HG03175 (cell line): ENCODE data around the gene OXCT1.
"Not testable (repeated sequence)": the region's sequence is repeated elsewhere in the genome, so short reads cannot be mapped to it uniquely, and the experiment has no call there.

Experiments used
- ATAC-seq: cut with Tn5 transposase; IDR thresholded peaks from one replicate; pipeline ENCODE4 v1.9.1; 2021; ENCODE audit warnings: mild to moderate bottlenecking, moderate library complexity; ENCODE audit not compliant: unreplicated experiment

OXCT1 gene

GRCh38 chr5:41875121-41875520, 4.9 kb upstream of the OXCT1 start:
- ATAC-seq, result no peak

DNA sequence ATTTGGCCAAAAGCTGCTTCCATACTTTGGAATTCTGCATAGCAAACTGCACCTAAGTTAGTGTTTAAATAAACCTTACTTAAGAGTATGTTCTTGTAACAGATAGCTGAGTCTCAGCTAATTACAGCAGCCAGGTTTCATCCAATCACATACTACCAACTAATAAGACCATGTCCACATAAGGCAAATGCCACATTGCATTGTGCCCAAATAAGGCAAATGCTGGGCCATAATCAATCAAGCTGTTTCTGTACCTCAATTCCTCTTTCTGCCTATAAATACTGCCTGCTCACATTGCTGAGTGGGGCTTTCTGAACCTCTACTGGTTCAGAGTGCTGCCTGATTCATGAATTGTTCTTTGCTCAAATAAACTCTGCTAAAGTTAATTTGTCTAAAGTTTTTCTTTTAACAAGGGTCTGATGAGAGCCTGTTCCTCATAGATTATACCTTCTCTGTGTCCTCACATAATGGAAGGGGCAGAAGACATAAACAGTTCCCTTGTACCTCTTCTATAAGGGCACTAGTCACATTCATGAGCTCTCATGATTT, 4.4 kb upstream of the OXCT1 start:
- no peak for ATAC-seq

DNA sequence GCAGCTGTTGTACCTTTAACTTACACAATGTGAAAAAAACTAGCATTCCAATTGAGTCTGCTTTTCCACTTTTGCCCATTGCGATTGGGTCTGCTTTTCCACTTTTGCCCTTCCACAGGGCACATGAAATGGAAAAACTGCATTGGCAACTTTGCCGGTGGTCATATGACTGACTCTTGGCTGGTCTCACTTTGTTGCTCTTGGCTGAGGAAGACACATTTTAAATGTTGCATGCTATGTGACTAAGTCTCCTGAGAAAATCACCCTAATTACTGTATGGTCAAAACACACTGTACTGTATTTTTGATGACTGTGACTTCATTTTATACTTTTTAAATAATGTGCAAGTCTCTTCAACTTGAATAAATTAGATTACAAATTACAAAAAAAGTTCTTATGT, 1.6 kb upstream of the OXCT1 start:
- ATAC-seq, result no peak

DNA sequence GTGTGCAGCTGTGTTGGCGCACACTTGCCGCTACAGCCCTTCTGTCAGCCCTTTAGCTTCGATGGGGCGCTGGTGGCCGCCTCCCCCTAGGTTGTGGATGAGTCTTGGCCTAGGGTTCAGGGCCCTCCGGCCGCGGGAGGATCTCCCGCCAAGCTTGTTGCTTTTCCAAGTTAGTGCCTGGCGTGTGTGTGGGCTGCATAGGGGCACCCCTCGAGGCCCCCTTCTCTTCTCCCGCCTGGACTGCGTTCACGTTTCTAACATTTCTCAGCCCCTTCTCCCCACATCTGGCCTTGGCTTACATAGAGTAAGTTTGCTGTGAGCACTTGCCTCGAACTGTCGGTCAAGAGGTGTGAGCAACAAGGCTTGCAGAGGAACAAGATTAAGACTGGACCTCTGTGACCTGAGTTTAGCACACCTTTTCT, 413 bp upstream of the OXCT1 start:
- no peak for ATAC-seq

- ATAC-seq, result peak; percentile 1
Observed at GRCh38 chr5:41869151-41869723, 988 bp downstream of the OXCT1 start.

GRCh38 chr5:41863871-41864486, 6.2 kb downstream of the OXCT1 start:
- ATAC-seq, result peak; percentile 40

DNA sequence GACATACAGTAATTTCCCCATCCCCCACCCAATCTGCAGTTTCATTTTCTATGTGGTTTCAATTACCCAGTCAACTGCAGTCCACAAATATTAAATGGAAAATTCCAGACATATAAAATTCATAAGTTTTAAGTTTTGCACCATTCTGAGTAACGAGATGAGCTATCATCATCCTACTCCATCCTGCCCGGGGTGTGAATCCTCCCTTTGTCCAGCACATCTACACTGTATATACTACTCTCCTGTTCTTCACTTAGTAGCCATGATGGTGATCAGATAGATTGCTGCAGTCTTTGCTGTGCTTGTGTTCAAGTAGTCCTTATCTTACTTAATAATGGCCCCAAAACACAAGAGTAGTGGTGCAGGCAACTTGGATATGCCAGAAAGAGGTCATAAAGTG, 11.3 kb downstream of the OXCT1 start:
- no peak for ATAC-seq

DNA sequence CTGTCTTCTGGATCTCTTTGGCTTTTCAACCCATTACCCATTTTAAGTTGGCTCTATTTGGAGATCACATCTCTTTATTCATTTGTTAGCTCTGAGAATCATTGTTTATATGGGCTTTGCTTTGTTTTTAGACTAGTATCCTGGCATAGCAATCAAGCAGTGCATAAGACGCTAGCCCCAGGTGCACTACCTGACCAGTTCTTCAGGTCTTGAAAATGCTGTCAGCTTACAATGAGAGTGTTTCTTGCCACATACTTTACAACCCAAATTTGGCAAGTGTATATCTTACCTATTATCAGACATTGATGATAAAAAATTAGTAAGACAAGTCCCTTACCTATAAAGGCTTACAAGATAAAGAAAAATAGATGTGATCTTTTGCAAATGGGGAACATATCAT, 12.2 kb downstream of the OXCT1 start:
- no peak for ATAC-seq

- ATAC-seq, result peak; percentile 94
Observed at GRCh38 chr5:41856644-41857491, 13.4 kb downstream of the OXCT1 start.

- ATAC-seq, result no peak
Observed at GRCh38 chr5:41852293-41852692, 17.9 kb downstream of the OXCT1 start.

- no peak for ATAC-seq
Observed at GRCh38 chr5:41851116-41851515, 19.1 kb downstream of the OXCT1 start.

DNA sequence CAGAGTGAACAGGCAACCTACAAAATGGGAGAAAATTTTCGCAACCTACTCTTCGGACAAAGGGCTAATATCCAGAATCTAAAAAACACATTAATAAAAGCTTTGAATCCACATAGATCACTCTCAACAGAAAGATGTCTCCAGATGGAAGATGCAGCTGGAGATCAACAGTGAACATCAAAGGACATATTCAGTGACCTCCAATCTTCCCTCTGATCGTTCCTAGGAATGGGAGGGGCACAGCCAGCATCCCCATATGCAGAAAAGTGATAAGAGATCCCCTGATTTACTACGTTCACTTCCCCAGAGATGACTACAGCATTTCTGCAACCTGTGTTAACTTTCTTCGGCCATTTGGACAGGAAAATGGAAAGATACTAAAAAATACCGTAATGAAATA, 21.2 kb downstream of the OXCT1 start:
- no peak for ATAC-seq

GRCh38 chr5:41845751-41846150, 24.5 kb downstream of the OXCT1 start:
- not testable (repeated sequence) for ATAC-seq

- no peak for ATAC-seq
Observed at GRCh38 chr5:41844502-41844901, 25.7 kb downstream of the OXCT1 start.

- ATAC-seq, result peak; percentile 59
Observed at GRCh38 chr5:41843456-41844370, 26.5 kb downstream of the OXCT1 start.

GRCh38 chr5:41842777-41843176, 27.4 kb downstream of the OXCT1 start:
- peak; percentile 85 for ATAC-seq

- no peak for ATAC-seq
Observed at GRCh38 chr5:41841325-41841724, 28.9 kb downstream of the OXCT1 start.

- no peak for ATAC-seq
Observed at GRCh38 chr5:41840251-41840650, 30.0 kb downstream of the OXCT1 start.

DNA sequence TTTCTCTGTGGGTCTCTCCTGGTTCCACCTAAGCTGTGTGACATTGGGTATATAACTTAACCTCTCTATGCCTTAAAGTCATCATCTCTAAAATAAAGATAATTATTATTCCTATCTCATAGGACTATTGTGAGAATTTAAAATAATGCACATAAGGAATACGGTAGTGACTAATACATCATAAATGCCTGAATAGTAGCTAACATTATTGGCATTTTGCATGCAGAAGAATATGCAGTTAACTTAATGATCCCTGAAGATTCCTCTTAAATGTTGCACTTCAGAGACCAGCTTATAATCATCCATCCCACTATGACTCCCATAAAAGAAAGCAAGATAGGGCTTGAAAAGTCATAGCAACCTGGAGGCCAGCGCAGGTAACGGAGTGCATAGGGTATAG, 32.4 kb downstream of the OXCT1 start:
- no peak for ATAC-seq

DNA sequence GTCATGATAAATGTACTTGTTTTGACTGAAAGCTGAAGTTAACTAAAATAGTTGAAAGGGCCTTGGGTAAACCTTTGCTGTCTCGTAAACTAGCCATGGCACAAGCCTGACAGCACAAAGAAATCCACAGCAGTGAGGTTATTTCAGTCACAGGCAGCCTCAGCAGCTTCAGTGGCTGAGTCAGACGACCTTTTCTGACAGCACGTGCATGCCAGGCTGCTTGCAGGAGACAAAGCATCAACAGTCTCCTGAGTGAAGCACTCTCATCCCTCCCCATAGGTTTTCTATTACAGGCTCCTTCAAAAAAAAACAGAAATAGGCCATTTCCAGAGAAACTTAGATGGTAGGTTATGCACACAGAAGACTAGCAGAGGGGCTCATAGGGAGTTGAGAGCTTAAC, 34.6 kb downstream of the OXCT1 start:
- ATAC-seq, result no peak

GRCh38 chr5:41834506-41834905, 35.7 kb downstream of the OXCT1 start:
- no peak for ATAC-seq
